Measurements from ENCODE around the gene CAMKK1. TPM values are rescaled to one million over a fixed set of nuclear protein-coding genes. Genes with fewer than 3 reads are reported as not detected.

CAMKK1 gene
- total and polyA plus RNA-seq, 2 experiments from 2014 or later, result 4.3 to 7.1 TPM

GRCh38 chr17:3864534-3864933 is 28.3 kb downstream of the CAMKK1 start:
- Histone ChIP-seq H3K36me3 (ENCODE audit: insufficient read depth) (no peaks in the 10 kb centered on the region; the same call in 1 of the 2 replicates), H3K4me2 (no peak overlapping the region), H3K79me2 (replicated peaks; ENCODE audit: insufficient read depth) (no peaks in the 10 kb centered on the region), H3K27ac (ENCODE audit: low read depth) (no peak overlapping the region), H3K9me2 (ENCODE audit: insufficient read depth) (no peaks in the 10 kb centered on the region), H3K27me3 (ENCODE audit: insufficient read depth) (no peaks in the 10 kb centered on the region), H3K4me3 (no peak overlapping the region), H3F3A (replicated peaks; ENCODE audit: low read depth) (no peaks in the 10 kb centered on the region), H4K20me1 (replicated peaks; ENCODE audit: insufficient read depth) (no peaks in the 10 kb centered on the region), H2AFZ (no peak overlapping the region), H3K4me1 (ENCODE audit: insufficient read depth) (no peaks in the 10 kb centered on the region)
- no peaks in the 10 kb centered on the region for H3K9me3 Mint-ChIP-seq
- H3K4me3 Mint-ChIP-seq, result no peak overlapping the region
- TF ChIP-seq ZNF331 (CRISPR knock-in tag; IDR thresholded peaks at IDR 0.05; ENCODE audit: low read depth) (no peak), CTCF (conservative IDR thresholded peaks at IDR 0.05; ENCODE audit: low read depth in 2 of 2) (no peak), REST (IDR thresholded peaks at IDR 0.05; ENCODE audit: unreplicated experiment) (no peak), ETS1 (IDR thresholded peaks at IDR 0.05) (no peak), ZNF114 (CRISPR knock-in tag; IDR thresholded peaks at IDR 0.05) (no peak), EZH2phosphoT487 (IDR thresholded peaks at IDR 0.05; ENCODE audit: unreplicated experiment) (no peak), ZNF462 (CRISPR knock-in tag; IDR thresholded peaks at IDR 0.05) (no peak), CREB1 (CRISPR knock-in tag; IDR thresholded peaks at IDR 0.05; ENCODE audit: low read depth) (no peak), STAT1 (IDR thresholded peaks at IDR 0.05; ENCODE audit: unreplicated experiment) (no peak), JUNB (IDR thresholded peaks at IDR 0.05; ENCODE audit: unreplicated experiment) (no peak), POLR2AphosphoS5 (IDR thresholded peaks at IDR 0.05; ENCODE audit: low read depth) (no peak), NANOG (IDR thresholded peaks at IDR 0.05; ENCODE audit: borderline replicate concordance) (no peak), EZH2 (IDR thresholded peaks at IDR 0.05; ENCODE audit: low read depth, unreplicated experiment) (no peak)
- peaks cover 5% of the 10 kb centered on the region for H3K27me3 Mint-ChIP-seq (ENCODE audit: insufficient read depth, low read depth, poor library complexity)
- no peak for DNase-seq (ENCODE audit: low spot score)
- H3K36me3 Mint-ChIP-seq (ENCODE audit: low read depth), result peaks cover 5% of the 10 kb centered on the region; the same call in 2 of the 3 replicates
- no peaks in the 10 kb centered on the region; the same call in 2 of the 3 replicates for H3K4me1 Mint-ChIP-seq
- ATAC-seq, result no peak
- no peak overlapping the region for H3K27ac Mint-ChIP-seq

Measured in GM23338 (cell line).